Hepatocyte (in vitro differentiated cells): ENCODE results near the gene CCDC40. TPM values are rescaled to one million over a fixed set of nuclear protein-coding genes. Genes with fewer than 3 reads are reported as not detected.

ENCODE experiments used
- DNase-seq: peaks from one replicate; pipeline ENCODE4 v3.0.0-alpha.2; 2016; ENCODE audit warnings: low spot score
- H2AFZ ChIP-seq: fragments of 200-600 bp; sonication (generic); 2 replicates; pipeline ENCODE4 v1.6.0; 2016; ENCODE audit warnings: antibody characterized with exemption, mild to moderate bottlenecking
- H3K27ac ChIP-seq: fragments of 200-600 bp; sonication (generic); 2 replicates; pipeline ENCODE4 v1.5.1; 2016; ENCODE audit warnings: mild to moderate bottlenecking
- H3K27me3 ChIP-seq: fragments of 200-600 bp; sonication (generic); 2 replicates; pipeline ENCODE4 v1.6.1; 2016
- H3K36me3 ChIP-seq: fragments of 200-600 bp; sonication (generic); replicated peaks from 2 replicates; pipeline ENCODE4 v1.5.1; 2016; ENCODE audit warnings: low read depth; ENCODE audit not compliant: insufficient read depth
- H3K4me1 ChIP-seq: fragments of 200-600 bp; sonication (generic); 2 replicates; pipeline ENCODE4 v1.5.1; 2016; ENCODE audit warnings: mild to moderate bottlenecking, moderate library complexity; ENCODE audit not compliant: insufficient read depth
- H3K4me2 ChIP-seq: fragments of 200-600 bp; sonication (generic); 2 replicates; pipeline ENCODE4 v1.6.0; 2016
- H3K4me3 ChIP-seq: fragments of 200-600 bp; sonication (generic); 2 replicates; pipeline ENCODE4 v1.5.1; 2016; ENCODE audit warnings: mild to moderate bottlenecking
- H3K79me2 ChIP-seq: fragments of 200-600 bp; sonication (generic); 2 replicates; pipeline ENCODE4 v1.6.0; 2017; ENCODE audit warnings: mild to moderate bottlenecking
- H3K9me2 ChIP-seq: fragments of 200-600 bp; sonication (generic); replicated peaks from 2 replicates; pipeline ENCODE4 v1.6.0; 2017; ENCODE audit warnings: mild to moderate bottlenecking; ENCODE audit not compliant: insufficient read depth
- H3K9me3 ChIP-seq: fragments of 200-600 bp; sonication (generic); 2 replicates; pipeline ENCODE4 v1.5.1; 2016; ENCODE audit warnings: low read depth, mild to moderate bottlenecking
- H4K20me1 ChIP-seq: fragments of 200-600 bp; sonication (generic); 2 replicates; pipeline ENCODE4 v1.6.0; 2016; ENCODE audit warnings: mild to moderate bottlenecking; ENCODE audit not compliant: insufficient read depth, poor library complexity, severe bottlenecking
- EZH2 ChIP-seq: fragments of 200-600 bp; sonication (generic); IDR thresholded peaks from 2 replicates; pipeline ENCODE4 v1.6.1; 2016; ENCODE audit warnings: antibody characterized with exemption, mild to moderate bottlenecking, borderline replicate concordance
- EZH2phosphoT487 ChIP-seq: fragments of 200-600 bp; sonication (generic); IDR thresholded peaks from one replicate; pipeline ENCODE4 v1.6.1; 2018; ENCODE audit warnings: antibody characterized with exemption, mild to moderate bottlenecking, low read depth, moderate library complexity; ENCODE audit not compliant: unreplicated experiment, severe bottlenecking
- WGBS: methylation state at CpG from one replicate; pipeline ENCODE4 v1.1.6; 2016; ENCODE audit warnings: low lambda C conversion rate; ENCODE audit errors: missing lambda C conversion rate; 5-methylcytosine and 5-hydroxymethylcytosine counted together
- polyA plus RNA-seq: library from polyadenylated mRNA; unstranded; fragments of >200 nt; fragmentation: Nextera tagmentation; extraction: Ambion mirVana; gene quantifications from 2 replicates; pipeline ENCODE4 v1.2.1, GENCODE V29; 2016
- total RNA-seq: library from RNA; depleted of rRNA; stranded (reverse); fragments of >200 nt; gene quantifications from 2 replicates; pipeline ENCODE4 v1.2.3, GENCODE V29; 2014
- TF ChIP-seq, protein P1 (sequence below): fragments of 200-600 bp; sonication (generic); IDR thresholded peaks from 2 replicates; pipeline ENCODE4 v1.5.1; 2016; ENCODE audit warnings: antibody characterized with exemption, mild to moderate bottlenecking; ENCODE audit not compliant: poor library complexity

The CCDC40 gene
- total and polyA plus RNA-seq, 2 experiments from 2014 or later = 2.2 to 4.7 TPM

DNA sequence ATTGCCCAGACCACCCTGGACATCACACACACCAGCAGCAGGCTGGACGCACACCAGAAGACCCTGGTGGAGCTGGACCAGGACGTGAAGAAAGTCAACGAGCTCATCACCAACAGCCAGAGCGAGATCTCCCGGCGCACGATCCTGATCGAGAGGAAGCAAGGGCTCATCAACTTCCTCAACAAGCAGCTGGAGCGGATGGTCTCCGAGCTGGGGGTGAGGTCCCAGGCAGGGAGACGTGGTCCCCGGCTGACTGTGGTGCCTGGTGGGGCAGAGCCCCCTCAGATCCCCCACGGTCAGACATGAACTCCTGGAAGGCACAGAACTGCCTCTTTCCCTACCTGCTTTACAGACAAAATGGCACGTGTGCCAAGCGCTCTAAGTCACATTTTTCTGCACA is 48.3 kb downstream of the CCDC40 start:
- Histone ChIP-seq H3K9me2 (no peaks in the 10 kb centered on the region), H3K36me3 (no peaks in the 10 kb centered on the region), H3K9me3 (no peaks in the 10 kb centered on the region), H3K27me3 (no peaks in the 10 kb centered on the region), H3K27ac (no peak overlapping the region), H4K20me1 (no peaks in the 10 kb centered on the region), H3K4me2 (no peak overlapping the region), H3K4me1 (no peaks in the 10 kb centered on the region), H3K4me3 (no peak overlapping the region), H3K79me2 (no peaks in the 10 kb centered on the region), H2AFZ (no peak overlapping the region)
- no peak for DNase-seq
- TF ChIP-seq EZH2phosphoT487 (no peak), EZH2 (no peak)
- TF ChIP-seq, protein P1, sequence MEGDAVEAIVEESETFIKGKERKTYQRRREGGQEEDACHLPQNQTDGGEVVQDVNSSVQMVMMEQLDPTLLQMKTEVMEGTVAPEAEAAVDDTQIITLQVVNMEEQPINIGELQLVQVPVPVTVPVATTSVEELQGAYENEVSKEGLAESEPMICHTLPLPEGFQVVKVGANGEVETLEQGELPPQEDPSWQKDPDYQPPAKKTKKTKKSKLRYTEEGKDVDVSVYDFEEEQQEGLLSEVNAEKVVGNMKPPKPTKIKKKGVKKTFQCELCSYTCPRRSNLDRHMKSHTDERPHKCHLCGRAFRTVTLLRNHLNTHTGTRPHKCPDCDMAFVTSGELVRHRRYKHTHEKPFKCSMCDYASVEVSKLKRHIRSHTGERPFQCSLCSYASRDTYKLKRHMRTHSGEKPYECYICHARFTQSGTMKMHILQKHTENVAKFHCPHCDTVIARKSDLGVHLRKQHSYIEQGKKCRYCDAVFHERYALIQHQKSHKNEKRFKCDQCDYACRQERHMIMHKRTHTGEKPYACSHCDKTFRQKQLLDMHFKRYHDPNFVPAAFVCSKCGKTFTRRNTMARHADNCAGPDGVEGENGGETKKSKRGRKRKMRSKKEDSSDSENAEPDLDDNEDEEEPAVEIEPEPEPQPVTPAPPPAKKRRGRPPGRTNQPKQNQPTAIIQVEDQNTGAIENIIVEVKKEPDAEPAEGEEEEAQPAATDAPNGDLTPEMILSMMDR = no peak
- 92% methylated on average over 15 of the region's 15 CpGs for WGBS

DNA sequence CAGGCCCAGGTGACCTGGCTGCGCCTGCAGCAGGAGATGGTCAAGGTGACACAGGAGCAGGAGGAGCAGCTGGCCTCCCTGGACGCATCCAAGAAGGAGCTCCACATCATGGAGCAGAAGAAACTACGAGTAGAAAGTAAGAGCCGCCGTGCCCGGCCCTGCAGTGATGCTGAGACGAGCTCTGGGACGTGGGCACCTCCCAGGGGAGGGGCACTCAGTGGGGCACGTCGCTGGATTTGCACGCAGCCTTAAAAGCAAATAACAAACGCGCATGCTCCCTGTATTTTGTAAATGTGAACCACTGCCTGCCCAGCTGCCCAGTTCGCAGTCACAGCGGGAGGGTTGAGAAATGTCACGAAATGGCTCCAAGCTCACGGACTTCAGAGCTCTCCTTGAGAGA is 49.6 kb downstream of the CCDC40 start:
- Histone ChIP-seq H4K20me1 (no peaks in the 10 kb centered on the region), H3K4me2 (no peak overlapping the region), H3K36me3 (no peaks in the 10 kb centered on the region), H3K9me3 (no peaks in the 10 kb centered on the region), H3K27me3 (no peaks in the 10 kb centered on the region), H3K4me3 (no peak overlapping the region), H3K79me2 (no peaks in the 10 kb centered on the region), H3K4me1 (no peaks in the 10 kb centered on the region), H3K27ac (no peak overlapping the region), H2AFZ (no peak overlapping the region), H3K9me2 (no peaks in the 10 kb centered on the region)
- no peak for DNase-seq
- TF ChIP-seq, protein P1 = no peak
- no peak for TF ChIP-seq EZH2
- TF ChIP-seq EZH2phosphoT487 = no peak
- 91% methylated on average over 17 of the region's 17 CpGs for WGBS

DNA sequence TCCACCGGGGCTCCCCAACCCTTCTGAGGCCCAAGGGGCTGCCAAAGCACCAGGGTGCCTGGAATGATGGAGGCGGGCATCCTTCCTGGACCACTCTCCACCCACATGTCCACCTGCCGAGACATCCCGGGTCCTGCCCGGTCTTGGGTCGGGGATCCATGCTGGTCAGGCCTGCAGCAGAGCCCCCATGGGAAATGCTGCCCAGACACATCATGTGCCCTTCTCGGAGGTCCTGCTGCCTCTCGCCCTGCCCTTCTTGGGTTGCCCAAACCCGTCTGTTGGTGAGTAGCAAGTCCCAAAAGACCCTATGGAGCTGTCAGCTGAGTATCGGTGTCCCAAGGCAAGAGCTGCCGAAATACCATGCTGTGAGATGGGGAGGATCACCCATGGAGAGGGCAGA is 50.2 kb downstream of the CCDC40 start:
- H3K4me3 ChIP-seq = no peak overlapping the region
- H3K79me2 ChIP-seq = no peaks in the 10 kb centered on the region
- H3K9me2 ChIP-seq = no peaks in the 10 kb centered on the region
- no peaks in the 10 kb centered on the region for H4K20me1 ChIP-seq
- WGBS = 95% methylated on average over 11 of the region's 11 CpGs
- H2AFZ ChIP-seq = no peak overlapping the region
- H3K4me2 ChIP-seq = no peak overlapping the region
- H3K4me1 ChIP-seq = no peaks in the 10 kb centered on the region
- no peaks in the 10 kb centered on the region for H3K36me3 ChIP-seq
- H3K27me3 ChIP-seq = no peaks in the 10 kb centered on the region
- no peak for TF ChIP-seq EZH2phosphoT487
- TF ChIP-seq EZH2 = no peak
- TF ChIP-seq, protein P1 = no peak
- no peak overlapping the region for H3K27ac ChIP-seq
- no peaks in the 10 kb centered on the region for H3K9me3 ChIP-seq
- DNase-seq = no peak
